GM23338 (cell line): ENCODE measurements around the gene HSPA12A.

Experiments used
- CREB1 ChIP-seq: fragments of 250-450 bp; sonication (Bioruptor Pico); IDR thresholded peaks from 2 replicates; pipeline ENCODE4 v1.5.0; 2020; ENCODE audit warnings: low read depth, mild to moderate bottlenecking, moderate library complexity
- CTCF ChIP-seq, 2 experiments: fragments of 200-600 bp in 1 of 2; sonication (generic) in 1 of 2; conservative IDR thresholded peaks; 2 replicates each; pipeline versions ENCODE4 v1.5.1 to v1.6.1; 2016 to 2017; ENCODE audit warnings: antibody characterized with exemption in 2 of 2, low read depth in 2 of 2, mild to moderate bottlenecking in 2 of 2, moderate library complexity in 1 of 2
- EZH2 ChIP-seq: fragments of 200-600 bp; sonication (generic); IDR thresholded peaks from one replicate; pipeline ENCODE4 v1.8.0; 2017; ENCODE audit warnings: antibody characterized with exemption, mild to moderate bottlenecking, low read depth; ENCODE audit not compliant: unreplicated experiment
- EZH2phosphoT487 ChIP-seq: fragments of 200-600 bp; sonication (generic); IDR thresholded peaks from one replicate; pipeline ENCODE4 v1.8.1; 2018; ENCODE audit warnings: antibody characterized with exemption; ENCODE audit not compliant: unreplicated experiment
- JUNB ChIP-seq: IDR thresholded peaks from one replicate; pipeline ENCODE4 v1.6.1; 2016; ENCODE audit warnings: antibody characterized with exemption; ENCODE audit not compliant: unreplicated experiment
- NANOG ChIP-seq: IDR thresholded peaks from 2 replicates; pipeline ENCODE4 v1.6.1; 2016; ENCODE audit warnings: antibody characterized with exemption, borderline replicate concordance
- POLR2AphosphoS5 ChIP-seq: IDR thresholded peaks from 2 replicates; pipeline ENCODE4 v1.6.1; 2016; ENCODE audit warnings: antibody characterized with exemption, low read depth
- REST ChIP-seq: IDR thresholded peaks from one replicate; pipeline ENCODE4 v1.6.1; 2018; ENCODE audit warnings: antibody characterized with exemption; ENCODE audit not compliant: unreplicated experiment
- ZNF114 ChIP-seq: fragments of 250-450 bp; sonication (Bioruptor Pico); IDR thresholded peaks from 2 replicates; pipeline ENCODE4 v1.5.0; 2020; ENCODE audit warnings: mild to moderate bottlenecking, moderate library complexity

GRCh38 chr10:116777006-116777405, 34.6 kb upstream of the HSPA12A start:
- TF ChIP-seq CTCF (conservative IDR thresholded peaks at IDR 0.05; ENCODE audit: low read depth in 2 of 2) (no peak), POLR2AphosphoS5 (no peak), CREB1 (CRISPR knock-in tag) (no peak), EZH2 (no peak), EZH2phosphoT487 (no peak), REST (no peak), ZNF114 (CRISPR knock-in tag) (no peak), JUNB (no peak), NANOG (no peak)
